ENCODE data around the gene KSR2.

- TF ChIP-seq ZNF687 (IDR thresholded peaks at IDR 0.05) = no peak
- no peak for TF ChIP-seq ELK1 (IDR thresholded peaks at IDR 0.05; ENCODE audit: low read depth, low read length)
- TF ChIP-seq BCL11A (IDR thresholded peaks at IDR 0.05; ENCODE audit: low read depth, low read length) = no peak
- no peak for TF ChIP-seq CTCF (IDR thresholded peaks at IDR 0.05 in 2 of 3, conservative IDR thresholded peaks at IDR 0.05 in 1 of 3; ENCODE audit: control insufficient read depth in 2 of 3, extremely low read depth in 1 of 3, insufficient read depth in 1 of 3, low read depth in 3 of 3, low read length in 3 of 3)
- no peak for TF ChIP-seq POLR2A (IDR thresholded peaks at IDR 0.05; ENCODE audit: low read depth, low read length)
- TF ChIP-seq, protein P1, sequence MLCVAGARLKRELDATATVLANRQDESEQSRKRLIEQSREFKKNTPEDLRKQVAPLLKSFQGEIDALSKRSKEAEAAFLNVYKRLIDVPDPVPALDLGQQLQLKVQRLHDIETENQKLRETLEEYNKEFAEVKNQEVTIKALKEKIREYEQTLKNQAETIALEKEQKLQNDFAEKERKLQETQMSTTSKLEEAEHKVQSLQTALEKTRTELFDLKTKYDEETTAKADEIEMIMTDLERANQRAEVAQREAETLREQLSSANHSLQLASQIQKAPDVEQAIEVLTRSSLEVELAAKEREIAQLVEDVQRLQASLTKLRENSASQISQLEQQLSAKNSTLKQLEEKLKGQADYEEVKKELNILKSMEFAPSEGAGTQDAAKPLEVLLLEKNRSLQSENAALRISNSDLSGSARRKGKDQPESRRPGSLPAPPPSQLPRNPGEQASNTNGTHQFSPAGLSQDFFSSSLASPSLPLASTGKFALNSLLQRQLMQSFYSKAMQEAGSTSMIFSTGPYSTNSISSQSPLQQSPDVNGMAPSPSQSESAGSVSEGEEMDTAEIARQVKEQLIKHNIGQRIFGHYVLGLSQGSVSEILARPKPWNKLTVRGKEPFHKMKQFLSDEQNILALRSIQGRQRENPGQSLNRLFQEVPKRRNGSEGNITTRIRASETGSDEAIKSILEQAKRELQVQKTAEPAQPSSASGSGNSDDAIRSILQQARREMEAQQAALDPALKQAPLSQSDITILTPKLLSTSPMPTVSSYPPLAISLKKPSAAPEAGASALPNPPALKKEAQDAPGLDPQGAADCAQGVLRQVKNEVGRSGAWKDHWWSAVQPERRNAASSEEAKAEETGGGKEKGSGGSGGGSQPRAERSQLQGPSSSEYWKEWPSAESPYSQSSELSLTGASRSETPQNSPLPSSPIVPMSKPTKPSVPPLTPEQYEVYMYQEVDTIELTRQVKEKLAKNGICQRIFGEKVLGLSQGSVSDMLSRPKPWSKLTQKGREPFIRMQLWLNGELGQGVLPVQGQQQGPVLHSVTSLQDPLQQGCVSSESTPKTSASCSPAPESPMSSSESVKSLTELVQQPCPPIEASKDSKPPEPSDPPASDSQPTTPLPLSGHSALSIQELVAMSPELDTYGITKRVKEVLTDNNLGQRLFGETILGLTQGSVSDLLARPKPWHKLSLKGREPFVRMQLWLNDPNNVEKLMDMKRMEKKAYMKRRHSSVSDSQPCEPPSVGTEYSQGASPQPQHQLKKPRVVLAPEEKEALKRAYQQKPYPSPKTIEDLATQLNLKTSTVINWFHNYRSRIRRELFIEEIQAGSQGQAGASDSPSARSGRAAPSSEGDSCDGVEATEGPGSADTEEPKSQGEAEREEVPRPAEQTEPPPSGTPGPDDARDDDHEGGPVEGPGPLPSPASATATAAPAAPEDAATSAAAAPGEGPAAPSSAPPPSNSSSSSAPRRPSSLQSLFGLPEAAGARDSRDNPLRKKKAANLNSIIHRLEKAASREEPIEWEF (IDR thresholded peaks at IDR 0.05; ENCODE audit: insufficient replicate concordance, low read depth, low read length) = no peak
These were observed 560.5 kb downstream of the KSR2 start for GRCh38 chr12:117408161-117408791.

All from GM12878 (cell line).